ENCODE measurements around the gene TCHHL1. TPM values are rescaled to one million over a fixed set of nuclear protein-coding genes. Genes with fewer than 3 reads are reported as not detected.

The TCHHL1 gene
- polyA plus RNA-seq, result not detected in 2 replicates

GRCh38 chr1:152089014-152089674 lies at the start of gene TCHHL1:
Gene TCHHL1 (minus strand): TSS chr1:152089064. CDS start chr1:152088143, 921 bp downstream.

GRCh38 chr1:152115344-152115743 lies 26.5 kb upstream of the TCHHL1 start, which contains the start of gene TCHH:
Gene TCHH (minus strand): TSS chr1:152115444. CDS start chr1:152114080, 1,364 bp downstream.

GRCh38 chr1:152036267-152037216 lies 52.3 kb downstream of the TCHHL1 start, which contains the start of gene S100A11:
Gene S100A11 (minus strand): TSS chr1:152037004. CDS start chr1:152036915, 89 bp downstream.

Other genes with a start within 250 kb of the TCHHL1 start
- gene C2CD4D, start 249.2 kb downstream of the TCHHL1 start, polyA plus RNA-seq, result 0.14 TPM in 1 of 2 replicates, not detected in the other
- gene THEM5, start 235.4 kb downstream of the TCHHL1 start, polyA plus RNA-seq, result 0.42 TPM in 1 of 2 replicates, not detected in the other
- gene THEM4, start 179.6 kb downstream of the TCHHL1 start, polyA plus RNA-seq, result 18.5 and 18.7 TPM in 2 replicates
- gene S100A10, start 95.2 kb downstream of the TCHHL1 start, polyA plus RNA-seq, result 8.6 and 13.4 TPM in 2 replicates
- 7.3 TPM in 1 of 2 replicates, not detected in the other for gene S100A11, start 52.1 kb downstream of the TCHHL1 start, polyA plus RNA-seq
- not detected in 2 replicates for gene TCHH, start 26.4 kb upstream of the TCHHL1 start, polyA plus RNA-seq
- not detected in 2 replicates for gene RPTN, start 70.2 kb upstream of the TCHHL1 start, polyA plus RNA-seq
- gene HRNR, start 135.1 kb upstream of the TCHHL1 start, polyA plus RNA-seq, result 0.22 TPM in 1 of 2 replicates, not detected in the other
- gene FLG, start 236.2 kb upstream of the TCHHL1 start, polyA plus RNA-seq, result 0.13 TPM in 1 of 2 replicates, not detected in the other

Data from Purkinje cell (primary cell).